GM19023 (cell line): Measurements from ENCODE around the gene TCEA2.

Source experiments
- ATAC-seq: cut with Tn5 transposase; IDR thresholded peaks from one replicate; pipeline ENCODE4 v1.9.1; 2021; ENCODE audit warnings: mild to moderate bottlenecking, moderate library complexity; ENCODE audit not compliant: unreplicated experiment

Gene TCEA2

DNA sequence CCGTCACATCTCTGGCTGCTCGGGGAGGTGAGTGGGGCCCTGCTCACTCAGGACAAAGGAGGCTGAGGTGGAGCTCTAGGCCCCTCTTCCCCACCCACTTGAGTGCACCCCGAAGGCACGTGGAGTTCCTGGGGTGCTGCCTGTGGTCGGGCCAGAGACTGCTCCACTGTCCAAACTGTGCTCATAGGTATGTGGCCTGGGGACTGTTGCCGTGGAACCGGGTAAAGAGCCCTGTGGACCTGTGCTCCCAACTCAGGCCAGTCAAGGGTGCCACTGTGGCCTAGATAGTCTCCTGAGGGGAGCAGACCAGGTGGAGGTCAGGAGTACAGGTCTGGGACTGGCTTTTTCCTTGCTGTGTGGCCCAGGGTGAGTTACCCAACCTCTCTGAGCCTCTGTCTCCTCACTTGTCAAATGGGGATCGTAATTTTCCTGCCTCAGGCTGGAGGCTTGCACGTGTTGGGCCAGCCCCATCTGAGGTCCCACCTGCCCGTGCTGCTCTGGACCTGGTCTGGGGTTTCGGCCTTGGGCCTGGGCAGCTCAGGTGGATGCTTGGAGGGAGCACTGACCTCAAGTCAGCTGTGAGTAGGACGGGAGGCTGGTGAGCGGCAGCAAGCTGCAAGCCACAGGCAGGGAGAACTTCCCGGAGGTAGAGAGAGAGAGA, 56.8 kb downstream of the TCEA2 start:
- ATAC-seq = no peak

DNA sequence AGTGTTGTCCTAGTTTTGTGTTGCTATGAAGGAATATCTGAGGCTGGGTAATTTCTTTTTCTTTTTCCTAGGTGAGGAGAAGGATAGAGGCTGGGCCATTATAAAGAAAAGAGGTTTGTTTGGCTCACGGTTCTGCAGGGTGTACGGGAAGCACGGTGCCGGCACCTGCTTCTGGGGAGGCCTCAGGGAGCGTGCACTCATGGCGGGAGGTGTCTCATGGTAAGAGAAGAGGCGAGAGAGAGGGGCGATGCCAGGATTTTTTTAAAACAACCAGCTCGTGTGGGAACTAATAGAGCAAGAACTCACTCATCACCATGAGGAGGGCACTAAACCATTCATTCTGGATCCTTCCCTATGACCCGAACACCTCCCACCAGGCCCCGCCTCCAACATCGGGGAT, 58.6 kb downstream of the TCEA2 start:
- no peak for ATAC-seq
